Measurements from ENCODE around the gene KCND3. TPM values are rescaled to one million over a fixed set of nuclear protein-coding genes. Genes with fewer than 3 reads are reported as not detected.
A peak's percentile ranks its signal among the peaks of the same experiment; 100 is the strongest.

Gene KCND3
- total RNA-seq, 4 donors from 2014 or later: 1.8 to 5.3 (median 4.2) TPM

GRCh38 chr1:111968511-111968910 is 21.0 kb downstream of the KCND3 start:
- Histone ChIP-seq H3K27me3 (no peaks in the 10 kb centered on the region), H3K9me3 (no peaks in the 10 kb centered on the region), H3K4me3 (replicated peaks in 1 of 3) (no peak overlapping the region), H3K36me3 (no peaks in the 10 kb centered on the region), H3K27ac (no peak overlapping the region), H3K4me1 (peaks cover 0 to 9% of the 10 kb centered on the region in 2 donors)
- intact Hi-C loops (cut with DNase I): no loop called here
- 75 to 90% methylated on average over 4 of the region's 4 CpGs for WGBS, 2 donors
- no peak for DNase-seq
- TF ChIP-seq, protein P1, sequence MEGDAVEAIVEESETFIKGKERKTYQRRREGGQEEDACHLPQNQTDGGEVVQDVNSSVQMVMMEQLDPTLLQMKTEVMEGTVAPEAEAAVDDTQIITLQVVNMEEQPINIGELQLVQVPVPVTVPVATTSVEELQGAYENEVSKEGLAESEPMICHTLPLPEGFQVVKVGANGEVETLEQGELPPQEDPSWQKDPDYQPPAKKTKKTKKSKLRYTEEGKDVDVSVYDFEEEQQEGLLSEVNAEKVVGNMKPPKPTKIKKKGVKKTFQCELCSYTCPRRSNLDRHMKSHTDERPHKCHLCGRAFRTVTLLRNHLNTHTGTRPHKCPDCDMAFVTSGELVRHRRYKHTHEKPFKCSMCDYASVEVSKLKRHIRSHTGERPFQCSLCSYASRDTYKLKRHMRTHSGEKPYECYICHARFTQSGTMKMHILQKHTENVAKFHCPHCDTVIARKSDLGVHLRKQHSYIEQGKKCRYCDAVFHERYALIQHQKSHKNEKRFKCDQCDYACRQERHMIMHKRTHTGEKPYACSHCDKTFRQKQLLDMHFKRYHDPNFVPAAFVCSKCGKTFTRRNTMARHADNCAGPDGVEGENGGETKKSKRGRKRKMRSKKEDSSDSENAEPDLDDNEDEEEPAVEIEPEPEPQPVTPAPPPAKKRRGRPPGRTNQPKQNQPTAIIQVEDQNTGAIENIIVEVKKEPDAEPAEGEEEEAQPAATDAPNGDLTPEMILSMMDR (IDR thresholded peaks at IDR 0.05): no peak
- TF ChIP-seq POLR2A (IDR thresholded peaks at IDR 0.05): no peak

DNA sequence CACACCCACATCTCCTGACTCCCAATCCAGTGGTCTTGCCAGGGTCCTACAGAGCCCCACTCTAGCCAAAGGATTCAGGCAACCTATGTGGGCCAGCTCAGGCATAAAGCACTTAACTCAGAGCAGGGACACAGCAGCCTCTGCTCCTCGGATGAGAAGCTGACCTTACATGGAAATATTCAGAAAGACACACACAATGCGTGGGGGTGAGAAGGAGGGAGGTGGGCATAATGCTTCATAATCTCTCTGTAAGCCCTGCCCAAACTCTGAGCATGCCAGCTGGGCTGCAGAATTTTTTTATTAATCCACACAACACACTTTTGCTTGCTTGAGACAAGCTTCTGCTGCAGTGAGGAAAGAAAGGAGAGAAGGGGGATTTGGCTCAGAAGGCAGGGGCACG is 21.6 kb downstream of the KCND3 start:
- H3K36me3 ChIP-seq: no peaks in the 10 kb centered on the region
- no peak for TF ChIP-seq POLR2A (IDR thresholded peaks at IDR 0.05)
- TF ChIP-seq, protein P1 (IDR thresholded peaks at IDR 0.05): no peak
- H3K27ac ChIP-seq: no peak overlapping the region
- intact Hi-C loops (cut with DNase I): no loop called here
- no peak for DNase-seq
- H3K4me1 ChIP-seq: peaks cover 0 to 9% of the 10 kb centered on the region in 2 donors
- no peaks in the 10 kb centered on the region for H3K27me3 ChIP-seq
- no peak overlapping the region for H3K4me3 ChIP-seq (replicated peaks in 1 of 3)
- WGBS, 2 donors: 68 to 74% methylated on average over 3 of the region's 3 CpGs
- H3K9me3 ChIP-seq: no peaks in the 10 kb centered on the region

DNA sequence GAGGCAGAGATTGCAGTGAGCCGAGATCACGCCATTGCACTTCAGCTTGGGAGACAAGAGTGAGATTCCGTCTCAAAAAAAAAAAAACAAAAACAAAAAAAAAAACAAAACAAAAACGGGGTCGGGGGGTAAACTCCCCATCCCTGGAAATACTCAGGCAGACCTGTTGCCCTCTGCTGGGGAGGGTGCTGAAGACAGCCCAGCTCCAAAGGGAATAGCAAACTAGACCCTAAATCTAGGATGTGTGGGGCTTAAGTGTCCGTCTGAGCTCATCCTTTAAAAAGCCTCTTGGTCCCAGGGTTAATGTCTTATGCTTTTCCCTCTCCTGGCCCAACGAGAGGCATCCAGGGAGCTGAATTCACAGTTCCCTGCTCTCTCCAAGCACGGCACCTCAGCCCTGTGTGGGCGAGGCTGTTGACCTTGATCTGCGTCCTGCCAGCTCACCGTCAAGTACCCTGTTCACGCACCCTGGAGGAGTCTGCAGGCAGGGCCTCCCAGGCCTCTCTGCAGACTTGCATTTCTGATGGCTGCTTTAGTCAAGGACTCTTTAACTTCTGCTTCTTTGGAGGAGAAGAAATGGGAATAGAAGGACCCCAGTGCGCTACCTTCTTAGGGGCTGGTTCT is 22.3 kb downstream of the KCND3 start:
- DNase-seq: peak; percentile 88 to 93
- Histone ChIP-seq H3K4me3 (replicated peaks in 1 of 3) (no peak overlapping the region), H3K36me3 (no peaks in the 10 kb centered on the region), H3K9me3 (no peaks in the 10 kb centered on the region), H3K4me1 (peaks cover 0 to 9% of the 10 kb centered on the region in 2 donors), H3K27ac (no peak overlapping the region), H3K27me3 (no peaks in the 10 kb centered on the region)
- 49 to 58% methylated on average over 12 to 13 of the region's 13 CpGs for WGBS, 2 donors
- intact Hi-C loops (cut with DNase I): no loop called here
- TF ChIP-seq, protein P1 (IDR thresholded peaks at IDR 0.05): no peak
- TF ChIP-seq POLR2A (IDR thresholded peaks at IDR 0.05): no peak

- no peak for DNase-seq
- Histone ChIP-seq H3K9me3 (no peaks in the 10 kb centered on the region), H3K27me3 (no peaks in the 10 kb centered on the region), H3K4me1 (peaks cover 0 to 9% of the 10 kb centered on the region in 2 donors), H3K27ac (no peak overlapping the region), H3K4me3 (replicated peaks in 1 of 3) (no peak overlapping the region), H3K36me3 (no peaks in the 10 kb centered on the region)
- intact Hi-C loops (cut with DNase I): no loop called here
- 84% methylated on average over 5 of the region's 5 CpGs for WGBS, 2 donors
- TF ChIP-seq, protein P1 (IDR thresholded peaks at IDR 0.05): no peak
- no peak for TF ChIP-seq POLR2A (IDR thresholded peaks at IDR 0.05)
These were observed 23.6 kb downstream of the KCND3 start for GRCh38 chr1:111965781-111966443.

Measured in thyroid gland (tissue), 4 donors.